ENCODE measurements around the gene SNORC.

- no peak for TF ChIP-seq CTCF (IDR thresholded peaks at IDR 0.05)
- TF ChIP-seq EP300 (IDR thresholded peaks at IDR 0.05) = no peak
Observed at GRCh38 chr2:232873292-232873908, 3.3 kb downstream of the SNORC start.

All from tibial nerve (tissue), 4 donors.